Sigmoid colon (tissue), 7 donors: ENCODE results near the gene AADACL4. TPM values are rescaled to one million over a fixed set of nuclear protein-coding genes. Genes with fewer than 3 reads are reported as not detected.

Source experiments
- DNase-seq: peaks from one replicate; pipeline ENCODE4 v3.0.0-alpha.2; 2019
- H3K27ac ChIP-seq, 4 donors: fragments of 200-600 bp; sonication (generic); one replicate each; pipeline ENCODE4 v1.5.1; 2016 to 2019; ENCODE audit warnings: mild to moderate bottlenecking in 1 of 4
- H3K27me3 ChIP-seq, 3 donors: fragments of 200-600 bp; sonication (generic); one replicate each; pipeline ENCODE4 v1.5.1; 2019; ENCODE audit warnings: mild to moderate bottlenecking in 1 of 3
- H3K36me3 ChIP-seq, 4 donors: fragments of 200-600 bp; sonication (generic); one replicate each; pipeline ENCODE4 v1.5.1; 2016 to 2019
- H3K4me1 ChIP-seq, 4 donors: fragments of 200-600 bp; sonication (generic); one replicate each; pipeline ENCODE4 v1.5.1; 2017 to 2019
- H3K4me3 ChIP-seq, 4 donors: fragments of 200-600 bp; sonication (generic); one replicate each; pipeline ENCODE4 v1.5.1; 2017 to 2019; ENCODE audit warnings: mild to moderate bottlenecking in 2 of 4, moderate library complexity in 1 of 4
- H3K9me3 ChIP-seq, 4 donors: fragments of 200-600 bp in 3 of 4; sonication (generic) in 3 of 4; one replicate each; pipeline versions ENCODE4 v1.5.1 to v1.6.1; 2013 to 2019
- CTCF ChIP-seq, 4 experiments: fragments of 450-650 bp in 3 of 4; fragments of 200-600 bp in 1 of 4; IDR thresholded peaks; one replicate each; pipeline ENCODE4 v1.5.1; 2016 to 2019; ENCODE audit warnings: antibody characterized with exemption in 4 of 4, mild to moderate bottlenecking in 3 of 4, moderate library complexity in 2 of 4
- EP300 ChIP-seq, 4 donors: sonication (generic); formaldehyde crosslinking; IDR thresholded peaks; one replicate each; pipeline ENCODE4 v1.6.1; 2017; ENCODE audit warnings: antibody characterized with exemption in 4 of 4
- POLR2A ChIP-seq, 2 donors: fragments of 450-650 bp; IDR thresholded peaks; one replicate each; pipeline ENCODE4 v1.6.1; 2016; ENCODE audit warnings: antibody characterized with exemption in 2 of 2, mild to moderate bottlenecking in 2 of 2, moderate library complexity in 2 of 2
- POLR2AphosphoS5 ChIP-seq, 4 donors: sonication (generic); formaldehyde crosslinking; IDR thresholded peaks; one replicate each; pipeline ENCODE4 v1.6.1; 2017; ENCODE audit warnings: antibody characterized with exemption in 4 of 4
- WGBS, 2 donors: extraction: QIAGEN DNeasy Blood & Tissue Kit; methylation state at CpG; one replicate each; pipeline ENCODE4 v1.1.7; 2013; 5-methylcytosine and 5-hydroxymethylcytosine counted together
- intact Hi-C: fragments of 100-400 bp; cut with DNase I; formaldehyde crosslinking; loops from one replicate; pipeline ENCODE4 v1.15.1; 2023
- polyA plus RNA-seq, 3 donors: library from polyadenylated mRNA; stranded (reverse); fragments of 200-250 nt; gene quantifications; one replicate each; pipeline ENCODE4 v1.2.3, GENCODE V29; 2013
- total RNA-seq, 4 donors: library from RNA; depleted of rRNA; stranded (reverse); fragments of >200 nt; gene quantifications; one replicate each; pipeline ENCODE4 v1.1.0, GENCODE V29; 2016
- donor health status: healthy with polysubstance abuse.
- donor health status: Bipolar disorder and iron deficiency.
- donor health status: healthy.

The AADACL4 gene
- total and polyA plus RNA-seq, 7 donors: 0.04 TPM; not detected in 6

- peaks cover 0 to 89% (median 87%) of the 10 kb centered on the region in 4 donors for H3K4me1 ChIP-seq
- peak overlapping the region; percentile 90 to 99 (median 94) for H3K27ac ChIP-seq
- TF ChIP-seq POLR2AphosphoS5 (IDR thresholded peaks at IDR 0.05) (no peak), CTCF (IDR thresholded peaks at IDR 0.05) (peak in 3 of 4 experiments; percentile 25 to 42 (median 36))
- H3K4me3 ChIP-seq: no peak overlapping the region
- H3K36me3 ChIP-seq: no peaks in the 10 kb centered on the region
- DNase-seq: no peak
- H3K9me3 ChIP-seq: no peaks in the 10 kb centered on the region
- 55 to 64% methylated on average over 9 of the region's 9 CpGs for WGBS, 2 donors
- no peaks in the 10 kb centered on the region for H3K27me3 ChIP-seq
- intact Hi-C loops: no loop called here
Measured at GRCh38 chr1:12600880-12601633, 42.8 kb upstream of the AADACL4 start.

GRCh38 chr1:12601700-12602658 lies 41.9 kb upstream of the AADACL4 start:
- TF ChIP-seq POLR2AphosphoS5 (IDR thresholded peaks at IDR 0.05) (peak in 1 of 4 donors; percentile 30), EP300 (IDR thresholded peaks at IDR 0.05) (no peak)
- H3K27ac ChIP-seq: peak overlapping the region; percentile 90 to 99 (median 94)
- H3K4me3 ChIP-seq: no peak overlapping the region
- H3K9me3 ChIP-seq: no peaks in the 10 kb centered on the region
- H3K27me3 ChIP-seq: no peaks in the 10 kb centered on the region
- no peak for DNase-seq
- peaks cover 0 to 80% (median 78%) of the 10 kb centered on the region in 4 donors for H3K4me1 ChIP-seq
- H3K36me3 ChIP-seq: peaks cover 0 to 8% (median 0%) of the 10 kb centered on the region in 4 donors
- intact Hi-C loops: no loop called here
- WGBS, 2 donors: 65 to 76% methylated on average over 13 of the region's 13 CpGs

- no peaks in the 10 kb centered on the region for H3K9me3 ChIP-seq
- intact Hi-C loops: no loop called here
- no peak for TF ChIP-seq POLR2AphosphoS5 (IDR thresholded peaks at IDR 0.05)
- no peak for TF ChIP-seq POLR2A (IDR thresholded peaks at IDR 0.05)
- TF ChIP-seq EP300 (IDR thresholded peaks at IDR 0.05): no peak
- no peak for TF ChIP-seq CTCF (IDR thresholded peaks at IDR 0.05)
- H3K36me3 ChIP-seq: peaks cover 0 to 14% (median 0%) of the 10 kb centered on the region in 4 donors
- peak overlapping the region; percentile 90 to 99 (median 94) for H3K27ac ChIP-seq
- no peaks in the 10 kb centered on the region for H3K27me3 ChIP-seq
- 84 to 86% methylated on average over 6 of the region's 6 CpGs for WGBS, 2 donors
- peaks cover 0 to 74% (median 71%) of the 10 kb centered on the region in 4 donors for H3K4me1 ChIP-seq
- no peak overlapping the region for H3K4me3 ChIP-seq
- DNase-seq: no peak
Measured at GRCh38 chr1:12602659-12603024, 41.2 kb upstream of the AADACL4 start.

- WGBS, 2 donors: 79 to 81% methylated on average over 9 of the region's 9 CpGs
- TF ChIP-seq POLR2A (IDR thresholded peaks at IDR 0.05) (no peak), EP300 (IDR thresholded peaks at IDR 0.05) (no peak), POLR2AphosphoS5 (IDR thresholded peaks at IDR 0.05) (no peak), CTCF (IDR thresholded peaks at IDR 0.05) (no peak)
- Histone ChIP-seq H3K36me3 (peaks cover 0 to 18% (median 0%) of the 10 kb centered on the region in 4 donors), H3K4me1 (peaks cover 0 to 68% (median 65%) of the 10 kb centered on the region in 4 donors), H3K4me3 (no peak overlapping the region), H3K27me3 (no peaks in the 10 kb centered on the region), H3K9me3 (no peaks in the 10 kb centered on the region), H3K27ac (peak overlapping the region; percentile 90 to 99 (median 94))
- DNase-seq: no peak
- intact Hi-C loops: no loop called here
Measured at GRCh38 chr1:12603224-12603623, 40.7 kb upstream of the AADACL4 start.
